ENCODE measurements around the gene DHRS7C.

Gene DHRS7C

GRCh38 chr17:9790889-9791876 is at the start of gene DHRS7C:
DHRS7C (minus strand) TSS chr17:9791592; CDS start chr17:9791284, 308 bp downstream.
- no peak for DNase-seq

- DNase-seq: no peak
These were observed 48.0 kb upstream of the DHRS7C start for GRCh38 chr17:9839433-9839832.

- no peak for DNase-seq
These were observed 46.4 kb upstream of the DHRS7C start for GRCh38 chr17:9837551-9838471.

GRCh38 chr17:9833922-9834321 is 42.5 kb upstream of the DHRS7C start:
- DNase-seq: no peak

- DNase-seq: no peak
These were observed 39.3 kb upstream of the DHRS7C start for GRCh38 chr17:9830711-9831110.

GRCh38 chr17:9829343-9829742 is 38.0 kb upstream of the DHRS7C start:
- no peak for DNase-seq

GRCh38 chr17:9828296-9829295 is 37.2 kb upstream of the DHRS7C start:
- no peak for DNase-seq

GRCh38 chr17:9825641-9826150 is 34.3 kb upstream of the DHRS7C start, which contains the start of gene GLP2R:
GLP2R (plus strand) TSS chr17:9825924; CDS start chr17:9826064, 140 bp downstream.
- DNase-seq: no peak

GRCh38 chr17:9824797-9825338 is 33.5 kb upstream of the DHRS7C start:
- no peak for DNase-seq

- no peak for DNase-seq
These were observed 32.7 kb upstream of the DHRS7C start for GRCh38 chr17:9824094-9824493.

GRCh38 chr17:9821921-9822320 is 30.5 kb upstream of the DHRS7C start, which contains the start of gene GSG1L2:
GSG1L2 (minus strand) TSS chr17:9822079; CDS start chr17:9822071, 8 bp downstream.
- DNase-seq: no peak

GRCh38 chr17:9820448-9820847 is 29.1 kb upstream of the DHRS7C start:
- DNase-seq: no peak

- DNase-seq: no peak
These were observed 27.4 kb upstream of the DHRS7C start for GRCh38 chr17:9818760-9819159.

- DNase-seq: peak; percentile 0
These were observed 25.7 kb upstream of the DHRS7C start for GRCh38 chr17:9817086-9817485.

GRCh38 chr17:9816472-9816871 is 25.1 kb upstream of the DHRS7C start:
- DNase-seq: no peak

- no peak for DNase-seq
These were observed 23.0 kb upstream of the DHRS7C start for GRCh38 chr17:9814337-9814945.

- no peak for DNase-seq
These were observed 21.8 kb upstream of the DHRS7C start for GRCh38 chr17:9813166-9813565.

GRCh38 chr17:9811537-9811936 is 20.1 kb upstream of the DHRS7C start:
- no peak for DNase-seq

- DNase-seq: no peak
These were observed 19.7 kb upstream of the DHRS7C start for GRCh38 chr17:9811086-9811485.

- no peak for DNase-seq
These were observed 18.9 kb upstream of the DHRS7C start for GRCh38 chr17:9810100-9810949.

Measured in NCI-H345 (cell line).